22Rv1 (cell line): ENCODE results near the gene PLIN1.

ENCODE experiments used
- ZFX ChIP-seq: fragments of 450-650 bp; IDR thresholded peaks from 2 replicates; pipeline ENCODE4 v1.6.1; 2017; ENCODE audit warnings: antibody characterized with exemption, borderline replicate concordance
- TF ChIP-seq, protein P1 (sequence below): fragments of 450-650 bp; IDR thresholded peaks from 2 replicates; pipeline ENCODE4 v1.5.1; 2017; ENCODE audit warnings: mild to moderate bottlenecking

GRCh38 chr15:89681146-89681545, 2.0 kb upstream of the PLIN1 start:
- TF ChIP-seq, protein P1, sequence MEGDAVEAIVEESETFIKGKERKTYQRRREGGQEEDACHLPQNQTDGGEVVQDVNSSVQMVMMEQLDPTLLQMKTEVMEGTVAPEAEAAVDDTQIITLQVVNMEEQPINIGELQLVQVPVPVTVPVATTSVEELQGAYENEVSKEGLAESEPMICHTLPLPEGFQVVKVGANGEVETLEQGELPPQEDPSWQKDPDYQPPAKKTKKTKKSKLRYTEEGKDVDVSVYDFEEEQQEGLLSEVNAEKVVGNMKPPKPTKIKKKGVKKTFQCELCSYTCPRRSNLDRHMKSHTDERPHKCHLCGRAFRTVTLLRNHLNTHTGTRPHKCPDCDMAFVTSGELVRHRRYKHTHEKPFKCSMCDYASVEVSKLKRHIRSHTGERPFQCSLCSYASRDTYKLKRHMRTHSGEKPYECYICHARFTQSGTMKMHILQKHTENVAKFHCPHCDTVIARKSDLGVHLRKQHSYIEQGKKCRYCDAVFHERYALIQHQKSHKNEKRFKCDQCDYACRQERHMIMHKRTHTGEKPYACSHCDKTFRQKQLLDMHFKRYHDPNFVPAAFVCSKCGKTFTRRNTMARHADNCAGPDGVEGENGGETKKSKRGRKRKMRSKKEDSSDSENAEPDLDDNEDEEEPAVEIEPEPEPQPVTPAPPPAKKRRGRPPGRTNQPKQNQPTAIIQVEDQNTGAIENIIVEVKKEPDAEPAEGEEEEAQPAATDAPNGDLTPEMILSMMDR = no peak
- TF ChIP-seq ZFX = no peak
